ENCODE results near the gene MTHFD1L.

DNA sequence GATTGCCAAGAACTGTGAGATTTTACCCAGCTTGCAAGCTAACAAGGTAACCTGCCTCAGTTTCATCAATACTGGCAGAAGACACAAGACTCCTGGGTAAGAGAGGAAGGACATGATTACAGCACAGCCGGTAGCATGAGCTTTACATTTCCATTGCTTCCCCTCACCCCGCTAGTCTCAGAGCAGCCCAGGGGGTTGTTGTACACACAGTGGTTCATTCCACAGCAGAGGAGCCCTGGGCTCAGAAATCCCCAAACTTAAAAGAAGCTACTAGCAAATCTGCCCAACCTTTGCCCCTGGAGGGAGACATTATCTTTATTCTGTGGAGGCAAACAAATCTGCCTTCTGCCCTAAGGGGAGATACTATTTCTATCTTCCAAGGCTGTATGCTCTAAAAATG is 17.1 kb upstream of the MTHFD1L start:
- TF ChIP-seq, protein P1, sequence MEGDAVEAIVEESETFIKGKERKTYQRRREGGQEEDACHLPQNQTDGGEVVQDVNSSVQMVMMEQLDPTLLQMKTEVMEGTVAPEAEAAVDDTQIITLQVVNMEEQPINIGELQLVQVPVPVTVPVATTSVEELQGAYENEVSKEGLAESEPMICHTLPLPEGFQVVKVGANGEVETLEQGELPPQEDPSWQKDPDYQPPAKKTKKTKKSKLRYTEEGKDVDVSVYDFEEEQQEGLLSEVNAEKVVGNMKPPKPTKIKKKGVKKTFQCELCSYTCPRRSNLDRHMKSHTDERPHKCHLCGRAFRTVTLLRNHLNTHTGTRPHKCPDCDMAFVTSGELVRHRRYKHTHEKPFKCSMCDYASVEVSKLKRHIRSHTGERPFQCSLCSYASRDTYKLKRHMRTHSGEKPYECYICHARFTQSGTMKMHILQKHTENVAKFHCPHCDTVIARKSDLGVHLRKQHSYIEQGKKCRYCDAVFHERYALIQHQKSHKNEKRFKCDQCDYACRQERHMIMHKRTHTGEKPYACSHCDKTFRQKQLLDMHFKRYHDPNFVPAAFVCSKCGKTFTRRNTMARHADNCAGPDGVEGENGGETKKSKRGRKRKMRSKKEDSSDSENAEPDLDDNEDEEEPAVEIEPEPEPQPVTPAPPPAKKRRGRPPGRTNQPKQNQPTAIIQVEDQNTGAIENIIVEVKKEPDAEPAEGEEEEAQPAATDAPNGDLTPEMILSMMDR (conservative IDR thresholded peaks at IDR 0.05; ENCODE audit: low read length) = no peak
- TF ChIP-seq EZH2phosphoT487 (IDR thresholded peaks at IDR 0.05; ENCODE audit: borderline replicate concordance) = no peak
